ENCODE data around the gene SCP2D1. TPM values are rescaled to one million over a fixed set of nuclear protein-coding genes. Genes with fewer than 3 reads are reported as not detected.

Gene SCP2D1
- total and polyA plus RNA-seq, 2 experiments from 2014 or later = not detected

- no peak overlapping the region for H3K4me3 ChIP-seq
- no peak for TF ChIP-seq CTCF (IDR thresholded peaks at IDR 0.05; ENCODE audit: low read depth, low read length)
- H3K36me3 ChIP-seq = no peaks in the 10 kb centered on the region
- DNase-seq (ENCODE audit: low read depth in 1 of 2, low spot score in 1 of 2) = no peak
- H3K9me3 ChIP-seq (ENCODE audit: low read depth) = no peaks in the 10 kb centered on the region
- no peaks in the 10 kb centered on the region for H3K4me1 ChIP-seq (ENCODE audit: low read depth)
- no peak overlapping the region for H3K27ac ChIP-seq
- H3K27me3 ChIP-seq = peaks cover 2% of the 10 kb centered on the region
Observed at GRCh38 chr20:18847226-18847755, 33.7 kb downstream of the SCP2D1 start.

- no peak for TF ChIP-seq CTCF (IDR thresholded peaks at IDR 0.05; ENCODE audit: low read depth, low read length)
- H3K9me3 ChIP-seq (ENCODE audit: low read depth) = no peaks in the 10 kb centered on the region
- no peaks in the 10 kb centered on the region for H3K4me1 ChIP-seq (ENCODE audit: low read depth)
- DNase-seq (ENCODE audit: low read depth in 1 of 2, low spot score in 1 of 2) = no peak
- no peaks in the 10 kb centered on the region for H3K36me3 ChIP-seq
- H3K27ac ChIP-seq = no peak overlapping the region
- H3K4me3 ChIP-seq = no peak overlapping the region
- H3K27me3 ChIP-seq = peaks cover 2% of the 10 kb centered on the region
Observed at GRCh38 chr20:18849131-18849530, 35.5 kb downstream of the SCP2D1 start.

- Histone ChIP-seq H3K27ac (no peak overlapping the region), H3K9me3 (ENCODE audit: low read depth) (no peaks in the 10 kb centered on the region), H3K4me3 (no peak overlapping the region), H3K36me3 (no peaks in the 10 kb centered on the region), H3K4me1 (ENCODE audit: low read depth) (no peaks in the 10 kb centered on the region), H3K27me3 (peaks cover 7% of the 10 kb centered on the region)
- TF ChIP-seq CTCF (IDR thresholded peaks at IDR 0.05; ENCODE audit: low read depth, low read length) = no peak
- no peak for DNase-seq (ENCODE audit: low read depth in 1 of 2, low spot score in 1 of 2)
Observed at GRCh38 chr20:18851629-18852028, 38.0 kb downstream of the SCP2D1 start.

GRCh38 chr20:18852318-18852717, 38.7 kb downstream of the SCP2D1 start:
- no peak for DNase-seq (ENCODE audit: low read depth in 1 of 2, low spot score in 1 of 2)

GRCh38 chr20:18853216-18853615, 39.6 kb downstream of the SCP2D1 start:
- Histone ChIP-seq H3K27me3 (peaks cover 7% of the 10 kb centered on the region), H3K27ac (no peak overlapping the region), H3K4me1 (ENCODE audit: low read depth) (no peaks in the 10 kb centered on the region), H3K9me3 (ENCODE audit: low read depth) (no peaks in the 10 kb centered on the region), H3K36me3 (no peaks in the 10 kb centered on the region), H3K4me3 (no peak overlapping the region)
- TF ChIP-seq CTCF (IDR thresholded peaks at IDR 0.05; ENCODE audit: low read depth, low read length) = no peak
- no peak for DNase-seq (ENCODE audit: low read depth in 1 of 2, low spot score in 1 of 2)

More at GRCh38 chr20:18852318-18852717, 38.7 kb downstream of the SCP2D1 start:
- no peak overlapping the region for H3K4me3 ChIP-seq
- H3K4me1 ChIP-seq (ENCODE audit: low read depth) = no peaks in the 10 kb centered on the region
- H3K27ac ChIP-seq = no peak overlapping the region
- H3K9me3 ChIP-seq (ENCODE audit: low read depth) = no peaks in the 10 kb centered on the region
- peaks cover 7% of the 10 kb centered on the region for H3K27me3 ChIP-seq
- TF ChIP-seq CTCF (IDR thresholded peaks at IDR 0.05; ENCODE audit: low read depth, low read length) = no peak
- no peaks in the 10 kb centered on the region for H3K36me3 ChIP-seq
